Right lobe of liver (tissue), 4 donors: ENCODE data around the gene WDR83.

Source experiments
- POLR2A ChIP-seq: fragments of 450-650 bp; IDR thresholded peaks from one replicate; pipeline ENCODE4 v1.6.1; 2017; ENCODE audit warnings: antibody characterized with exemption, mild to moderate bottlenecking
- TF ChIP-seq, protein P1 (sequence below), 4 donors: fragments of 200-600 bp in 3 of 4; fragments of 450-650 bp in 1 of 4; IDR thresholded peaks; one replicate each; pipeline versions ENCODE4 v1.5.1 to v1.8.0; 2016 to 2022; ENCODE audit warnings: antibody characterized with exemption in 4 of 4, mild to moderate bottlenecking in 2 of 4
- donor health status: DM: no; HTN: no; CAD: no.
- donor health status: DM: no; HTN: no; CAD: no.
- donor health status: DM: no; HTN: yes; CAD: no.

DNA sequence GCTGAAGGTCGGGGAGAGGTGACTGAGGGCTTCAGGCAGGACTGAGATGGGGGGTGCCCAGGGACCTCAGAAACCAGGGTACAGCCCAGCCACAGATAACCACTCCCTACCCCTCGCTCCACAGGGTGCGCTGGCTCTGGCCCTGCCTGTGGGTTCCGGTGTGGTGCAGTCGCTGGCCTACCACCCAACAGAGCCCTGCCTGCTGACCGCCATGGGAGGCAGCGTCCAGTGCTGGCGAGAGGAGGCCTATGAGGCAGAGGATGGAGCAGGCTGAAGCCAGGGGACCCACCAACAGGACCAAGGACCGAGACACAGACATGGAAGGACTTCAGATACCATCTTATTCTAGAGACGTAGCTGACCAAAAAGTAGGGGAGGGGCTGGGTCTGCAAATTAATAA lies 8.8 kb downstream of the WDR83 start:
- TF ChIP-seq, protein P1, sequence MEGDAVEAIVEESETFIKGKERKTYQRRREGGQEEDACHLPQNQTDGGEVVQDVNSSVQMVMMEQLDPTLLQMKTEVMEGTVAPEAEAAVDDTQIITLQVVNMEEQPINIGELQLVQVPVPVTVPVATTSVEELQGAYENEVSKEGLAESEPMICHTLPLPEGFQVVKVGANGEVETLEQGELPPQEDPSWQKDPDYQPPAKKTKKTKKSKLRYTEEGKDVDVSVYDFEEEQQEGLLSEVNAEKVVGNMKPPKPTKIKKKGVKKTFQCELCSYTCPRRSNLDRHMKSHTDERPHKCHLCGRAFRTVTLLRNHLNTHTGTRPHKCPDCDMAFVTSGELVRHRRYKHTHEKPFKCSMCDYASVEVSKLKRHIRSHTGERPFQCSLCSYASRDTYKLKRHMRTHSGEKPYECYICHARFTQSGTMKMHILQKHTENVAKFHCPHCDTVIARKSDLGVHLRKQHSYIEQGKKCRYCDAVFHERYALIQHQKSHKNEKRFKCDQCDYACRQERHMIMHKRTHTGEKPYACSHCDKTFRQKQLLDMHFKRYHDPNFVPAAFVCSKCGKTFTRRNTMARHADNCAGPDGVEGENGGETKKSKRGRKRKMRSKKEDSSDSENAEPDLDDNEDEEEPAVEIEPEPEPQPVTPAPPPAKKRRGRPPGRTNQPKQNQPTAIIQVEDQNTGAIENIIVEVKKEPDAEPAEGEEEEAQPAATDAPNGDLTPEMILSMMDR (IDR thresholded peaks at IDR 0.05), result no peak
- TF ChIP-seq POLR2A, result no peak
